ENCODE measurements around the gene DLEC1. TPM values are rescaled to one million over a fixed set of nuclear protein-coding genes. Genes with fewer than 3 reads are reported as not detected.

The DLEC1 gene
- total and polyA plus RNA-seq, 2 donors (not counting 1 experiment from before 2014, with no cell fraction given), result under 0.01 to 0.02 TPM

GRCh38 chr3:38046027-38046426 is 7.0 kb downstream of the DLEC1 start:
- no peaks in the 10 kb centered on the region for H3K79me2 ChIP-seq (ENCODE audit: control insufficient read depth, insufficient read depth, low read length)
- H3K9me3 ChIP-seq (ENCODE audit: control insufficient read depth, insufficient read depth, low read depth, low read length), result no peaks in the 10 kb centered on the region
- TF ChIP-seq CTCF (conservative IDR thresholded peaks at IDR 0.05 in 1 of 2, IDR thresholded peaks at IDR 0.05 in 1 of 2; ENCODE audit: low read depth in 1 of 2, low read length in 2 of 2), result no peak
- no peak for TF ChIP-seq EZH2 (IDR thresholded peaks at IDR 0.05; ENCODE audit: low read length, missing control alignments)

GRCh38 chr3:38046821-38047220 is 7.8 kb downstream of the DLEC1 start:
- H4K20me1 ChIP-seq (ENCODE audit: control insufficient read depth, extremely low read depth, insufficient read depth, low read length), result no peaks in the 10 kb centered on the region
- H3K4me1 ChIP-seq (ENCODE audit: control insufficient read depth, extremely low read depth, insufficient read depth, low read length), result no peaks in the 10 kb centered on the region
- no peak overlapping the region for H2AFZ ChIP-seq (ENCODE audit: low read length)
- no peak for DNase-seq (ENCODE audit: low read depth in 2 of 2)
- no peaks in the 10 kb centered on the region for H3K9me3 ChIP-seq (ENCODE audit: control insufficient read depth, insufficient read depth, low read depth, low read length)
- TF ChIP-seq CTCF (conservative IDR thresholded peaks at IDR 0.05 in 1 of 2, IDR thresholded peaks at IDR 0.05 in 1 of 2; ENCODE audit: low read depth in 1 of 2, low read length in 2 of 2), result no peak
- no peak for TF ChIP-seq EZH2 (IDR thresholded peaks at IDR 0.05; ENCODE audit: low read length, missing control alignments)
- no peak overlapping the region for H3K27ac ChIP-seq (ENCODE audit: insufficient read depth, low read length)
- H3K4me3 ChIP-seq (replicated peaks in 1 of 4; ENCODE audit: control extremely low read depth in 1 of 4, insufficient read depth in 1 of 4, low read depth in 3 of 4, low read length in 4 of 4), result no peak overlapping the region
- no peak overlapping the region for H3K9ac ChIP-seq (ENCODE audit: insufficient read depth, low read length)
- H3K36me3 ChIP-seq (ENCODE audit: control insufficient read depth, insufficient read depth, low read length), result no peaks in the 10 kb centered on the region
- no peaks in the 10 kb centered on the region for H3K79me2 ChIP-seq (ENCODE audit: control insufficient read depth, insufficient read depth, low read length)
- peaks cover 9% of the 10 kb centered on the region for H3K27me3 ChIP-seq (ENCODE audit: control insufficient read depth, insufficient read depth, low read length)
- no peak overlapping the region for H3K4me2 ChIP-seq (ENCODE audit: extremely low read depth, insufficient read depth, low read length)

More at GRCh38 chr3:38046027-38046426, 7.0 kb downstream of the DLEC1 start:
- no peaks in the 10 kb centered on the region for H3K36me3 ChIP-seq (ENCODE audit: control insufficient read depth, insufficient read depth, low read length)
- H3K4me3 ChIP-seq (replicated peaks in 1 of 4; ENCODE audit: control extremely low read depth in 1 of 4, insufficient read depth in 1 of 4, low read depth in 3 of 4, low read length in 4 of 4), result no peak overlapping the region
- H2AFZ ChIP-seq (ENCODE audit: low read length), result no peak overlapping the region
- H3K4me2 ChIP-seq (ENCODE audit: extremely low read depth, insufficient read depth, low read length), result no peak overlapping the region
- H3K27ac ChIP-seq (ENCODE audit: insufficient read depth, low read length), result no peak overlapping the region
- H3K9ac ChIP-seq (ENCODE audit: insufficient read depth, low read length), result no peak overlapping the region
- H3K4me1 ChIP-seq (ENCODE audit: control insufficient read depth, extremely low read depth, insufficient read depth, low read length), result no peaks in the 10 kb centered on the region
- H4K20me1 ChIP-seq (ENCODE audit: control insufficient read depth, extremely low read depth, insufficient read depth, low read length), result no peaks in the 10 kb centered on the region
- H3K27me3 ChIP-seq (ENCODE audit: control insufficient read depth, insufficient read depth, low read length), result peaks cover 9% of the 10 kb centered on the region
- no peak for DNase-seq (ENCODE audit: low read depth in 2 of 2)

GRCh38 chr3:38047896-38048295 is 8.9 kb downstream of the DLEC1 start:
- no peaks in the 10 kb centered on the region for H3K36me3 ChIP-seq (ENCODE audit: control insufficient read depth, insufficient read depth, low read length)
- no peaks in the 10 kb centered on the region for H3K9me3 ChIP-seq (ENCODE audit: control insufficient read depth, insufficient read depth, low read depth, low read length)
- no peak overlapping the region for H3K27ac ChIP-seq (ENCODE audit: insufficient read depth, low read length)
- H3K27me3 ChIP-seq (ENCODE audit: control insufficient read depth, insufficient read depth, low read length), result peaks cover 9% of the 10 kb centered on the region
- no peak overlapping the region for H3K4me3 ChIP-seq (replicated peaks in 1 of 4; ENCODE audit: control extremely low read depth in 1 of 4, insufficient read depth in 1 of 4, low read depth in 3 of 4, low read length in 4 of 4)
- no peak overlapping the region for H3K9ac ChIP-seq (ENCODE audit: insufficient read depth, low read length)
- H3K4me1 ChIP-seq (ENCODE audit: control insufficient read depth, extremely low read depth, insufficient read depth, low read length), result no peaks in the 10 kb centered on the region
- DNase-seq (ENCODE audit: low read depth in 2 of 2), result no peak
- TF ChIP-seq EZH2 (IDR thresholded peaks at IDR 0.05; ENCODE audit: low read length, missing control alignments), result no peak
- TF ChIP-seq CTCF (conservative IDR thresholded peaks at IDR 0.05 in 1 of 2, IDR thresholded peaks at IDR 0.05 in 1 of 2; ENCODE audit: low read depth in 1 of 2, low read length in 2 of 2), result no peak
- no peak overlapping the region for H3K4me2 ChIP-seq (ENCODE audit: extremely low read depth, insufficient read depth, low read length)
- H3K79me2 ChIP-seq (ENCODE audit: control insufficient read depth, insufficient read depth, low read length), result no peaks in the 10 kb centered on the region
- H2AFZ ChIP-seq (ENCODE audit: low read length), result no peak overlapping the region
- no peaks in the 10 kb centered on the region for H4K20me1 ChIP-seq (ENCODE audit: control insufficient read depth, extremely low read depth, insufficient read depth, low read length)
